Non-pigmented ciliary epithelial cell (primary cell): ENCODE data around the gene GALNT9.
"Not testable (repeated sequence)": the region's sequence is repeated elsewhere in the genome, so short reads cannot be mapped to it uniquely, and the experiment has no call there.

Source experiments
- DNase-seq: peaks from one replicate; pipeline ENCODE4 v3.0.0-alpha.2; 2010; ENCODE audit warnings: low read depth

GALNT9 gene

GRCh38 chr12:132264086-132265010 lies 65.0 kb downstream of the GALNT9 start:
- no peak for DNase-seq

- no peak for DNase-seq
These were observed 65.8 kb downstream of the GALNT9 start for GRCh38 chr12:132263451-132264049.

GRCh38 chr12:132263061-132263360 lies 66.4 kb downstream of the GALNT9 start:
- no peak for DNase-seq

GRCh38 chr12:132262256-132263060 lies 66.9 kb downstream of the GALNT9 start:
- DNase-seq: no peak

GRCh38 chr12:132261328-132262138 lies 67.9 kb downstream of the GALNT9 start:
- DNase-seq: no peak

- no peak for DNase-seq
These were observed 68.7 kb downstream of the GALNT9 start for GRCh38 chr12:132260721-132261120.

GRCh38 chr12:132259872-132260695 lies 69.3 kb downstream of the GALNT9 start:
- no peak for DNase-seq

GRCh38 chr12:132259364-132259871 lies 70.0 kb downstream of the GALNT9 start:
- no peak for DNase-seq

- no peak for DNase-seq
These were observed 70.8 kb downstream of the GALNT9 start for GRCh38 chr12:132258543-132258942.

GRCh38 chr12:132257955-132258490 lies 71.4 kb downstream of the GALNT9 start:
- DNase-seq: no peak

GRCh38 chr12:132257206-132257954 lies 72.0 kb downstream of the GALNT9 start:
- no peak for DNase-seq

- DNase-seq: no peak
These were observed 72.7 kb downstream of the GALNT9 start for GRCh38 chr12:132256646-132257045.

- DNase-seq: no peak
These were observed 73.7 kb downstream of the GALNT9 start for GRCh38 chr12:132255642-132256041.

- DNase-seq: no peak
These were observed 75.5 kb downstream of the GALNT9 start for GRCh38 chr12:132253698-132254480.

GRCh38 chr12:132252981-132253380 lies 76.4 kb downstream of the GALNT9 start:
- not testable (repeated sequence) for DNase-seq

GRCh38 chr12:132251741-132252490 lies 77.5 kb downstream of the GALNT9 start:
- DNase-seq: no peak

- DNase-seq: no peak
These were observed 78.1 kb downstream of the GALNT9 start for GRCh38 chr12:132251310-132251709.

GRCh38 chr12:132250707-132251106 lies 78.7 kb downstream of the GALNT9 start:
- no peak for DNase-seq
